Measurements from ENCODE around the gene TLE2.

TLE2 gene

DNA sequence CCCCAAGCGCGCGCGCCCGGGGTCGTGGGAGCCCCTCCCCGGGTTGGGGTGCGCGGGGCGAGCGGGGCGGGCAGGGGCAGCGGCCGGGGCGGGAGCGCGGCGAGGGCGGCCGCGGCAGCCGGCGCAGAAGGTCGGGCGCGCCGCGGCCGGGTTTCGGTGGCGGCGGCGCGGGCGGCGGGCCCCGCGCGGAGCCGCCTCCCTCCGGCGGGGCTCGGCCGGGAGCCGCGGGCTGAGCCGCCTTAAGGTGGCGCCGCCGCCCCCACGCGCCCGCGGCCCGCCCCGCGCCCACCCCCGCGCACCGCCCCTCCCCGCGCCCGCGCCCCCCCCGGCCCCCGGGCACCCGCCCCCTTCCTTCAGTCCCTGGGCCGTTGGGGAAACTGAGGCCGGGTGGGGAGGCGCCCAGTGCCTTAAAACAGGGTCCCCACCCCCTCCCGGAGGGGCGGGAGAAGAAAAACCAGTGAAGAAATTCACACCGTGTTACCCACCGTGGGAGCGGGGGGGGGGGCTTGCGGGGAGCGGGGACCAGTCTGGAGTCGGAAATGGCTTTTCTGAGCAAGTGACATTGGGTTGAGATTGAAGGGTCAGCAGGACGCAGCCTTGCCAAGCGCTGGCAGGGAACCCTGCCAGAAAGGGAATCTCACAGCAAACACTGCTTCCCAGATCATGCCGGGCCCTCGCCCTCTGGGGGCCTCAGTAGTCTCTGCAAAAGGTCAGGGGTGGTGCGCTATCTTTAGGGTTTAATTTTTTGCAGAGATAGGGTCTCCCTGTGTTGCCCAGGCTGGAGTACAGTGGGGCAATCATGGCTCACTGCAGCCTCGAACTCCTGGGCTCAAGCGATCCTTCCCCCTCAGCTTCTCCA, at the start of gene TLE2:
TSS of gene TLE2 (minus strand) at position 216 of the 859 bp plus-strand sequence. CDS start 376 bp downstream, outside the sequence.
- Histone ChIP-seq H3K9me3 (ENCODE audit: insufficient read depth, low read length) (no peaks in the 10 kb centered on the region), H3K27me3 (ENCODE audit: low read depth, low read length) (peaks cover 59% of the 10 kb centered on the region), H3K36me3 (replicated peaks; ENCODE audit: low read depth, low read length) (no peaks in the 10 kb centered on the region), H3K4me3 (ENCODE audit: low read length) (peak within 1 kb of the TSS; percentile 75), H3K27ac (ENCODE audit: low read length) (no peak within 1 kb of the TSS), H3K9ac (ENCODE audit: low read length) (peak within 1 kb of the TSS; percentile 51; the same call in 1 of the 2 replicates), H2AFZ (ENCODE audit: low read depth, low read length) (peak within 1 kb of the TSS; percentile 64; the same call in 1 of the 2 replicates), H3K79me2 (ENCODE audit: low read length) (no peaks in the 10 kb centered on the region), H3K4me2 (ENCODE audit: low read length) (peak within 1 kb of the TSS; percentile 80), H4K20me1 (ENCODE audit: insufficient read depth, low read length) (no peaks in the 10 kb centered on the region), H3K4me1 (ENCODE audit: low read length) (no peaks in the 10 kb centered on the region)
- no peak for TF ChIP-seq EZH2phosphoT487 (IDR thresholded peaks at IDR 0.05; ENCODE audit: low read depth)
- TF ChIP-seq, protein P1, sequence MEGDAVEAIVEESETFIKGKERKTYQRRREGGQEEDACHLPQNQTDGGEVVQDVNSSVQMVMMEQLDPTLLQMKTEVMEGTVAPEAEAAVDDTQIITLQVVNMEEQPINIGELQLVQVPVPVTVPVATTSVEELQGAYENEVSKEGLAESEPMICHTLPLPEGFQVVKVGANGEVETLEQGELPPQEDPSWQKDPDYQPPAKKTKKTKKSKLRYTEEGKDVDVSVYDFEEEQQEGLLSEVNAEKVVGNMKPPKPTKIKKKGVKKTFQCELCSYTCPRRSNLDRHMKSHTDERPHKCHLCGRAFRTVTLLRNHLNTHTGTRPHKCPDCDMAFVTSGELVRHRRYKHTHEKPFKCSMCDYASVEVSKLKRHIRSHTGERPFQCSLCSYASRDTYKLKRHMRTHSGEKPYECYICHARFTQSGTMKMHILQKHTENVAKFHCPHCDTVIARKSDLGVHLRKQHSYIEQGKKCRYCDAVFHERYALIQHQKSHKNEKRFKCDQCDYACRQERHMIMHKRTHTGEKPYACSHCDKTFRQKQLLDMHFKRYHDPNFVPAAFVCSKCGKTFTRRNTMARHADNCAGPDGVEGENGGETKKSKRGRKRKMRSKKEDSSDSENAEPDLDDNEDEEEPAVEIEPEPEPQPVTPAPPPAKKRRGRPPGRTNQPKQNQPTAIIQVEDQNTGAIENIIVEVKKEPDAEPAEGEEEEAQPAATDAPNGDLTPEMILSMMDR (IDR thresholded peaks at IDR 0.05; ENCODE audit: low read depth, low read length), result no peak

DNA sequence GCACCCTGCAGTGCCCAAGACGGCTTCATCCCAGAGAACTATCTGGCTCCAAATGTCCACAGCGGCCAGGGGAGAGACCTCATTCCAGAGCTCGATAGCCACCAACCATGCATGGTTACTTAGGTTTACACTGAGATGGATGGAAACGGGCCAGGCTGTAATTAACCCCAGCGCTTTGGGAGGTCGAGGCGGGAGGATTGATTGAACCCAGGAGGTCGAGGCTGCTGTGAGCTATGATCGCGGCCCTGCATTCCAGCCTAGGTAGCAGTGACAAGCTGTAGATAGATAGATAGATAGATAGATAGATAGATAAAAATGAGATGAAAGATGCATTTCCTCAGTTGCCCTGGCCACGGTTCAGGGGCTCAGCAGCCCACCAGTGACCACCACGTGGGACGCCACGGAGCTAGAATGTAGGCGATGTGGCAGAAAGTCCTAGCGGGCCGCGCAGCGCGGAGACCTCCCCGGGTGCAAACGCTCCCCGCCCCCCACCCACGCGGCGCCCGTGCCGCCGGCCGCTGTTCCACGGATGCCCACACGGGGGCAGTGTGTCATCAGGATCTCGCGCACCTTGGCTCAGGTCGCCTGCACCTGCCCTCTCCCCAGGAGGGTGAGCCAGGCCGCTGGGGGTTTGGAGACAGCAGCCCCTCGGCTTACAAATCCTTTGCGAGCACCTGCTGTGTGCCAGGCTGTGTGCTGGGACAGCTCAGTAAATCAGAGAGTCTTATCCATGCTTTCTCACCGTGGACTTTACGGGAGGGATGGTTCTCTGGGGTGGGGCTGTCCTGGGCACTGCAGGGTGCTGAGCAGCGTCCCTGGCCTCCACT, 46.7 kb upstream of the TLE2 start:
- Histone ChIP-seq H3K4me1 (ENCODE audit: low read length) (no peaks in the 10 kb centered on the region), H4K20me1 (ENCODE audit: insufficient read depth, low read length) (no peaks in the 10 kb centered on the region), H3K4me3 (ENCODE audit: low read length) (peak overlapping the region; percentile 63), H3K36me3 (replicated peaks; ENCODE audit: low read depth, low read length) (no peaks in the 10 kb centered on the region), H3K27ac (ENCODE audit: low read length) (no peak overlapping the region), H3K9ac (ENCODE audit: low read length) (0 out of 2 replicates have a peak overlapping the region, but pooled peaks have one; percentile 3), H3K4me2 (ENCODE audit: low read length) (peak overlapping the region; percentile 70), H2AFZ (ENCODE audit: low read depth, low read length) (peak overlapping the region; percentile 13), H3K27me3 (ENCODE audit: low read depth, low read length) (no peaks in the 10 kb centered on the region), H3K9me3 (ENCODE audit: insufficient read depth, low read length) (no peaks in the 10 kb centered on the region), H3K79me2 (ENCODE audit: low read length) (no peaks in the 10 kb centered on the region)
- no peak for TF ChIP-seq EZH2phosphoT487 (IDR thresholded peaks at IDR 0.05; ENCODE audit: low read depth)
- TF ChIP-seq, protein P1 (IDR thresholded peaks at IDR 0.05; ENCODE audit: low read depth, low read length), result peak; percentile 95

DNA sequence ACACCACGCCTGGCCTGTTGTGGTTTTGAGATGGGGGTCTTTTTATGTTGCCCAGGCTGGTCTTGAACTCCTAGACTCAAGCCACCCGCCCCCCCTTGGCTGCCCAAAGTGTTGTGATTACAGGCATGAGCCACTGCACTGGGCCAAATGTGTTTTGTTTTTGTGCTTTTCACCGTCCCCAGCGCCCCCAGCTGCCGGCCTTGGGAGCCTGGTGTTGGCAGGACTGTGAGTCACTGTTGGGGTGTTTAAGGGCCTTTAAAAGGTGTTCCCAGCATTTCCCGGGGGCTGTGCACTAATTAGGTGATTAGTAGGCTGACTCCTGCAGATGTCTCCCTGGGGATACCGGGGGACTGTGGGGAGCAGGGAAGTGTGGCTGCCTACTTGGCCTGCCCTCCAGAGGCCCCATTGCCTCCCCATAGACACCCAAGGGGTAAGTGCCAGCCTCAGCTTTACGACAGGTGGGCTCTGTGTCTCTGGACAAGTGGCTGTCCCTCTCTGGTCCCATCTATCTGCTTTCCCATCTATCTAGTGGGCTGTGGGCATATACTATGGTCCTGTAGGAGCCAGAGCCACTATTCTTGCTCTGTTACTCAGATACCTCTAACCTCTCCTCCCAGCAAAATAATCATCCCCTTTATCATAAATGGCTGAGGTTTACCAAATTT, 45.0 kb upstream of the TLE2 start:
- Histone ChIP-seq H2AFZ (ENCODE audit: low read depth, low read length) (no peak overlapping the region), H4K20me1 (ENCODE audit: insufficient read depth, low read length) (no peaks in the 10 kb centered on the region), H3K9ac (ENCODE audit: low read length) (no peak overlapping the region), H3K4me2 (ENCODE audit: low read length) (no peak overlapping the region), H3K4me1 (ENCODE audit: low read length) (no peaks in the 10 kb centered on the region), H3K36me3 (replicated peaks; ENCODE audit: low read depth, low read length) (no peaks in the 10 kb centered on the region), H3K4me3 (ENCODE audit: low read length) (no peak overlapping the region), H3K27ac (ENCODE audit: low read length) (no peak overlapping the region), H3K9me3 (ENCODE audit: insufficient read depth, low read length) (no peaks in the 10 kb centered on the region), H3K79me2 (ENCODE audit: low read length) (no peaks in the 10 kb centered on the region), H3K27me3 (ENCODE audit: low read depth, low read length) (no peaks in the 10 kb centered on the region)
- TF ChIP-seq, protein P1 (IDR thresholded peaks at IDR 0.05; ENCODE audit: low read depth, low read length), result no peak; the same call in 1 of the 2 replicates
- no peak for TF ChIP-seq EZH2phosphoT487 (IDR thresholded peaks at IDR 0.05; ENCODE audit: low read depth)

Data from OCI-LY3 (cell line).